Esophagus muscularis mucosa (tissue), 4 donors: ENCODE data around the gene TNFRSF11A. TPM values are rescaled to one million over a fixed set of nuclear protein-coding genes. Genes with fewer than 3 reads are reported as not detected.

ENCODE experiments used
- DNase-seq: peaks from one replicate; pipeline ENCODE4 v3.0.0-alpha.2; 2017; ENCODE audit errors: extremely low spot score
- H3K27ac ChIP-seq, 4 donors: fragments of 200-600 bp; sonication (generic); replicated peaks in 1 of 4; 1 replicate in 3 of 4; 2 replicates in 1 of 4; pipeline ENCODE4 v1.5.1; 2016 to 2019; ENCODE audit warnings: mild to moderate bottlenecking in 1 of 4
- H3K27me3 ChIP-seq, 4 donors: fragments of 200-600 bp; sonication (generic); one replicate each; pipeline versions ENCODE4 v1.5.1 to v1.6.0; 2016 to 2019
- H3K36me3 ChIP-seq, 4 donors: fragments of 200-600 bp; sonication (generic); one replicate each; pipeline ENCODE4 v1.5.1; 2016 to 2019
- H3K4me1 ChIP-seq, 4 donors: fragments of 200-600 bp; sonication (generic); one replicate each; pipeline ENCODE4 v1.5.1; 2016 to 2019
- H3K4me3 ChIP-seq, 4 donors: fragments of 200-600 bp; sonication (generic); 1 replicate in 2 of 4; 2 replicates in 2 of 4; pipeline ENCODE4 v1.5.1; 2016 to 2019; ENCODE audit warnings: mild to moderate bottlenecking in 4 of 4, moderate library complexity in 1 of 4
- H3K9me3 ChIP-seq, 4 donors: fragments of 200-600 bp; sonication (generic); 1 replicate in 3 of 4; 2 replicates in 1 of 4; pipeline ENCODE4 v1.5.1; 2016 to 2019
- CTCF ChIP-seq, 3 experiments: fragments of 200-600 bp in 2 of 3; fragments of 450-650 bp in 1 of 3; sonication (generic) in 2 of 3; IDR thresholded peaks; one replicate each; pipeline ENCODE4 v1.5.1; 2017 to 2019; ENCODE audit warnings: antibody characterized with exemption in 3 of 3, mild to moderate bottlenecking in 2 of 3, moderate library complexity in 1 of 3
- EP300 ChIP-seq: sonication (generic); formaldehyde crosslinking; IDR thresholded peaks from one replicate; pipeline ENCODE4 v1.6.1; 2017; ENCODE audit warnings: antibody characterized with exemption
- POLR2A ChIP-seq: fragments of 450-650 bp; IDR thresholded peaks from one replicate; pipeline ENCODE4 v1.6.1; 2017; ENCODE audit warnings: antibody characterized with exemption, moderate library complexity, mild to moderate bottlenecking, low read depth
- POLR2AphosphoS5 ChIP-seq, 2 donors: sonication (generic); formaldehyde crosslinking; IDR thresholded peaks; one replicate each; pipeline ENCODE4 v1.6.1; 2017; ENCODE audit warnings: antibody characterized with exemption in 2 of 2
- WGBS: methylation state at CpG from one replicate; pipeline ENCODE4 v1.1.5; 2018; 5-methylcytosine and 5-hydroxymethylcytosine counted together
- intact Hi-C: fragments of 100-400 bp; cut with DNase I; formaldehyde crosslinking; loops from one replicate; pipeline ENCODE4 v1.15.1; 2023
- total RNA-seq, 4 donors: library from RNA; depleted of rRNA; stranded (reverse); fragments of >200 nt; gene quantifications; one replicate each; pipeline versions ENCODE4 v1.1.0 to v1.2.1, GENCODE V29; 2016

The TNFRSF11A gene
- total RNA-seq, 4 donors from 2014 or later, result 1.2 to 3.9 (median 2.0) TPM

DNA sequence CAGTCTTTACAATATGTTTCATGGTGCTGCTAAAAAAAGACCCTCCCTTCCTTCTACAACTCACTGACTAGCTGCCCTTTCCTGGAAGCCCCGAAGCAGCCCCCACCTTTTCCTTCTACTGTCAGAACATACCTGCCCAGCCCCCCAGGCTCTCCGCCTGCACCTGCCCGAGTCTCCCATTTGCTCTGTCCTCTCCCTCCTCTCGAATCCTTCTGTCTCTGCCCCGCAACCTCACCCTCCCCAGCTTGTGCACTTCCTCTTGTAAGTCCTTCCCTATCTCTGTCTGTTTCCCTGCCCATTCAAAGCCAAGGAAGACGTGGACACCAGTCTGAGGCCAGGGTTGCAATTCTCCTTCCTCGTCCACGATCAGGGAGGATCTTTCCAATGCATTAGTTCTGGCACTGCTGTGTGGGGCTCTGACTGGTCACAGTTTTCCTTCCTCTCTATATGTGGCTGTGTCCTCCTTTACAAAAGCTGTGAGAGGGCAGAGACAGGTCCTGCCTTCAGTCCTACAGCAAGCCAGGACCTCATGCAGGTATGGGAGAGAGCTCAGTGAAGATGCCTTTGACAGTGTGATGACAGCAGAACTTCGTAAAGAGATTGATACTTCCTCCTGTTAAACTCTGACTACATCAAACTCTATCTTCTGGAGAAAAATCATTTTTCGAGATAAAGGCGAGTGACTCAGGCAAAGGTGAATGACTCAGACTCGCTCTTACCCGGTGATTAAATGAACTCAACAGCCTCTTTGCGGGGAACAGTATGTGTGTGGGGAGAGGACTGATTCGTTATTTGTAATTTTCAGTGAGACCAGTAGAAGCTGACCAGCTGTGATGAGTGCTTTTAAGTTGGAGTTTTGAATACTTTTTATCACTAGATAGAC, 14.2 kb downstream of the TNFRSF11A start:
- WGBS, result 67% methylated on average over 15 of the region's 15 CpGs
- Histone ChIP-seq H3K4me1 (no peaks in the 10 kb centered on the region), H3K36me3 (no peaks in the 10 kb centered on the region), H3K4me3 (no peak overlapping the region), H3K27me3 (peaks cover 0 to 5% (median 0%) of the 10 kb centered on the region in 4 donors), H3K9me3 (no peaks in the 10 kb centered on the region), H3K27ac (no peak overlapping the region)
- no peak for DNase-seq
- no peak for TF ChIP-seq EP300
- no peak for TF ChIP-seq CTCF (IDR thresholded peaks at IDR 0.05)
- TF ChIP-seq POLR2AphosphoS5 (IDR thresholded peaks at IDR 0.05), result no peak
- no peak for TF ChIP-seq POLR2A
- intact Hi-C loops, result no loop called here

GRCh38 chr18:62340996-62341395, 15.9 kb downstream of the TNFRSF11A start:
- no peak for DNase-seq
- Histone ChIP-seq H3K9me3 (no peaks in the 10 kb centered on the region), H3K4me1 (no peaks in the 10 kb centered on the region), H3K27ac (no peak overlapping the region), H3K36me3 (no peaks in the 10 kb centered on the region), H3K4me3 (no peak overlapping the region), H3K27me3 (no peaks in the 10 kb centered on the region)
- no peak for TF ChIP-seq POLR2A
- no peak for TF ChIP-seq EP300
- 83% methylated on average over 9 of the region's 9 CpGs for WGBS
- intact Hi-C loops, result no loop called here

GRCh38 chr18:62341473-62341872, 16.4 kb downstream of the TNFRSF11A start:
- no peak for TF ChIP-seq POLR2A
- TF ChIP-seq CTCF (IDR thresholded peaks at IDR 0.05), result no peak
- TF ChIP-seq EP300, result no peak
- no peak for TF ChIP-seq POLR2AphosphoS5 (IDR thresholded peaks at IDR 0.05)
- DNase-seq, result no peak
- H3K4me1 ChIP-seq, result no peaks in the 10 kb centered on the region
- no peak overlapping the region for H3K27ac ChIP-seq
- no peaks in the 10 kb centered on the region for H3K9me3 ChIP-seq
- intact Hi-C loops, result no loop called here
- no peaks in the 10 kb centered on the region for H3K27me3 ChIP-seq
- no peak overlapping the region for H3K4me3 ChIP-seq
- no peaks in the 10 kb centered on the region for H3K36me3 ChIP-seq
- 54% methylated on average over 3 of the region's 3 CpGs for whole genome bisulfite sequencing

DNA sequence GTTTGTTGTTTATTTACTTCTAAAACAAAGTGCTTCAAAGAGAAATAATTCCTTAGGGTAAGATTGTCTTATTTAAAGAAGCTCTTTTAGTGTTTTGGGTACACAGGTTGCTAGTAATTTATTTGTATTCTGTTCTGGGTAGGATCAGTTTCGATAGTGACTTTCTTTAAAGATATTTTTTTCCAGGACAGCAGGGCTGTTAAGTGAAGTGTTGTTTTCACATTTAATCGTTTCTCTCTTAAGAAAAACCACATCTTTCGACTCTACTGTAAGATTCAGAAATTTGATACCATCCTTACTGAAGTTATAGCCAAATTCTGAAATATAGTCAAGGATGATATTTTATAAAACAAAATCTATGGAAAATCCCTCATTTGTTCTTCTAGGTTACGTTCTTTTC, 17.8 kb downstream of the TNFRSF11A start:
- DNase-seq, result no peak
- Histone ChIP-seq H3K4me3 (no peak overlapping the region), H3K27me3 (no peaks in the 10 kb centered on the region), H3K27ac (no peak overlapping the region), H3K9me3 (no peaks in the 10 kb centered on the region), H3K4me1 (no peaks in the 10 kb centered on the region), H3K36me3 (no peaks in the 10 kb centered on the region)
- TF ChIP-seq CTCF (IDR thresholded peaks at IDR 0.05) (no peak), POLR2AphosphoS5 (IDR thresholded peaks at IDR 0.05) (no peak), POLR2A (no peak), EP300 (no peak)
- intact Hi-C loops, result no loop called here
- WGBS, result 81% methylated on average over 4 of the region's 4 CpGs

- Histone ChIP-seq H3K9me3 (no peaks in the 10 kb centered on the region), H3K27me3 (no peaks in the 10 kb centered on the region), H3K27ac (no peak overlapping the region), H3K36me3 (no peaks in the 10 kb centered on the region), H3K4me3 (no peak overlapping the region), H3K4me1 (no peaks in the 10 kb centered on the region)
- intact Hi-C loops, result no loop called here
- DNase-seq, result no peak
- WGBS, result 71% methylated on average over 8 of the region's 8 CpGs
- TF ChIP-seq POLR2A (no peak), CTCF (IDR thresholded peaks at IDR 0.05) (no peak), POLR2AphosphoS5 (IDR thresholded peaks at IDR 0.05) (no peak), EP300 (no peak)
These were observed 18.2 kb downstream of the TNFRSF11A start for GRCh38 chr18:62343316-62343715.
